ENCODE results near the gene PITPNM3. TPM values are rescaled to one million over a fixed set of nuclear protein-coding genes. Genes with fewer than 3 reads are reported as not detected.
A peak's percentile ranks its signal among the peaks of the same experiment; 100 is the strongest.

The PITPNM3 gene
- total and polyA plus RNA-seq, 2 of the 13 experiments (the other 11 are each of a cell fraction or from before 2014, with no cell fraction given), result 0.13 to 0.29 TPM

DNA sequence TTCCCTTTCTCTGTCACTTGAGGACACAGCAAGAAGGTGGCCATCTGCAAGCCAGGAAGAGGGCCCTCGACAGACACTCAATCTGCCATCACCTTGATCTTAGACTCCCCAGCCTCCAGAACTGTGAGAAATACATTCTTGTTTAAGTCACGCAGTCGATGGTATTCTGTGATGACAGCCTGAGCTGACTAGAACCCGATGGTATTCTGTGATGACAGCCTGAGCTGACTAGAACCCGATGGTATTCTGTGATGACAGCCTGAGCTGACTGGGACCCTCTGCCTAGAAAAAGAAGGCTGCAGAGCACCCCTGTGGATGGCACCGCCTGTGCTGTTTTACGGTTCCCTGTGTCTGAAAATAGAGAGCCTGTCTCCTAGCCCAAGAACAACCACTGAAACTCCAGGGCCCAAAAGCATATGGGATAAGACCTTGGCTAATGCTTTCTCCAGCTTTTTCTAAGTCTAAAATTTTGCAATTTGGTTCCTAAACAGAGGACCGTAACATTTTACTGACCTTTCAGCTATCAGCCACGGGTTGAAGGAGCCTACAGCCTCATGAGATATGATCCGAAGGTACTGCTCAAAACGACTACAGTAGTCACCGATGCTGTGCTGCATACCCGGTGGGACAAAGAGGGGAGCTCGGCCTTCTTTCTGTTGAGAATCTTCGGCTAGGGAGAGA, 33.1 kb upstream of the PITPNM3 start:
- H3K4me1 ChIP-seq (ENCODE audit: insufficient read depth, low read length), result peaks cover 21% of the 10 kb centered on the region
- no peak overlapping the region for H3K4me3 ChIP-seq (replicated peaks in 1 of 3; ENCODE audit: insufficient read depth in 1 of 3, low read depth in 2 of 3, low read length in 3 of 3)
- ATAC-seq (no peak), FAIRE-seq (no peak), DNase-seq (ENCODE audit: low spot score) (no peak)
- no peak overlapping the region for H3K4me2 ChIP-seq (ENCODE audit: low read depth, low read length)
- H4K20me1 ChIP-seq (ENCODE audit: insufficient read depth, low read length), result no peaks in the 10 kb centered on the region
- no peaks in the 10 kb centered on the region for H3K9me3 ChIP-seq (ENCODE audit: low read length)
- TF ChIP-seq CEBPB (IDR thresholded peaks at IDR 0.05; ENCODE audit: borderline replicate concordance, low read depth, low read length) (peak; percentile 17; the same call in 1 of the 2 replicates), ETV6 (CRISPR knock-in tag; conservative IDR thresholded peaks at IDR 0.05) (no peak)
- 94% methylated on average over 14 of the region's 15 CpGs for WGBS (ENCODE audit: low lambda C conversion rate)
- intact Hi-C loops (cut with micrococcal nuclease; ENCODE audit: unreplicated experiment), result no loop called here
- H2AFZ ChIP-seq (ENCODE audit: low read length), result no peak overlapping the region
- in situ Hi-C loops (cut with HindIII; ENCODE audit: extremely low pct_ligation_motif_present, low pct_unique_long_range_greater_than_20kb), result no loop called here
- no peak overlapping the region for H3K9ac ChIP-seq (ENCODE audit: insufficient read depth, low read depth, low read length)
- no TSS peak for BruUV-seq (replicated peaks)
- H3K27me3 ChIP-seq (ENCODE audit: control insufficient read depth in 1 of 2, insufficient read depth in 2 of 2, low read length in 2 of 2), result no peaks in the 10 kb centered on the region
- ChIA-PET POLR2A (no interaction called here), CTCF (ENCODE audit: low intra/inter-chr PET ratio, low total read pairs) (no interaction called here)
- peaks cover 21 to 55% of the 10 kb centered on the region in 2 experiments; a peak in 4 of 5 replicates for H3K36me3 ChIP-seq (replicated peaks in 1 of 2; ENCODE audit: control insufficient read depth in 1 of 2, insufficient read depth in 2 of 2, low read length in 2 of 2)
- no peaks in the 10 kb centered on the region for H3K79me2 ChIP-seq (ENCODE audit: insufficient read depth, low read length)
- no peak overlapping the region for H3K27ac ChIP-seq (ENCODE audit: extremely low read length, insufficient read depth, low read length)

DNA sequence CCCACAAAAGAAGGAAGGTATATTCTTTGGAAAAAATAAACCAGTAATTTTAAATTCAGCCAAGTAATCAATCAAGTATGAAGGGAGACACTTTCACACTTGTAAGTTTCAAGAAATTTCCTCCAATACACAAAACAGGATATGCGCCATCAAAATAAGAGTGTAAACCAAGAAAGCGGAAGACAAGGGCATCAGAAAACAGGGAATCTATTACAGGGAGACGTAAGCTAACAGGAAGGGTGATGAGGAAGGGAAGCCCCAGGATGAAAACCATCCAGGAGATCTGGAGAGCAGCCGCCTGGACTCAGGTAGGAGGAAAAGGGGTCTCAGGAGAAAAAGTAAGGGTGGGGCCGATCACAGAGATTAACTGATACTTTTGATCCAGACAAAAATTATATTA, 31.8 kb upstream of the PITPNM3 start:
- Histone ChIP-seq H2AFZ (ENCODE audit: low read length) (no peak overlapping the region), H3K9me3 (ENCODE audit: low read length) (no peaks in the 10 kb centered on the region), H3K27me3 (ENCODE audit: control insufficient read depth in 1 of 2, insufficient read depth in 2 of 2, low read length in 2 of 2) (no peaks in the 10 kb centered on the region), H3K27ac (ENCODE audit: extremely low read length, insufficient read depth, low read length) (no peak overlapping the region), H3K4me3 (replicated peaks in 1 of 3; ENCODE audit: insufficient read depth in 1 of 3, low read depth in 2 of 3, low read length in 3 of 3) (no peak overlapping the region), H4K20me1 (ENCODE audit: insufficient read depth, low read length) (no peaks in the 10 kb centered on the region), H3K36me3 (replicated peaks in 1 of 2; ENCODE audit: control insufficient read depth in 1 of 2, insufficient read depth in 2 of 2, low read length in 2 of 2) (peaks cover 22 to 67% of the 10 kb centered on the region in 2 experiments; a peak in 4 of 5 replicates), H3K9ac (ENCODE audit: insufficient read depth, low read depth, low read length) (no peak overlapping the region), H3K4me2 (ENCODE audit: low read depth, low read length) (no peak overlapping the region), H3K4me1 (ENCODE audit: insufficient read depth, low read length) (peaks cover 19% of the 10 kb centered on the region), H3K79me2 (ENCODE audit: insufficient read depth, low read length) (no peaks in the 10 kb centered on the region)
- WGBS (ENCODE audit: low lambda C conversion rate), result over 99% methylated on average over 5 of the region's 5 CpGs
- ChIA-PET POLR2A (no interaction called here), CTCF (ENCODE audit: low intra/inter-chr PET ratio, low total read pairs) (no interaction called here)
- TF ChIP-seq DNMT1 (CRISPR knock-in tag; IDR thresholded peaks at IDR 0.05) (no peak), MEIS2 (CRISPR knock-in tag; IDR thresholded peaks at IDR 0.05) (no peak)
- FAIRE-seq (no peak), ATAC-seq (no peak), DNase-seq (ENCODE audit: low spot score) (no peak)
- in situ Hi-C loops (cut with HindIII; ENCODE audit: extremely low pct_ligation_motif_present, low pct_unique_long_range_greater_than_20kb) (no loop called here), intact Hi-C loops (cut with micrococcal nuclease; ENCODE audit: unreplicated experiment) (no loop called here)
- BruUV-seq (replicated peaks), result no TSS peak

All from HepG2 (cell line).